K562 (cell line): Measurements from ENCODE around the gene TP73. TPM values are rescaled to one million over a fixed set of nuclear protein-coding genes. Genes with fewer than 3 reads are reported as not detected.

Source experiments
- ATAC-seq: fragments of 200-7000 bp; cut with Tn5 transposase; 3 replicates; pipeline ENCODE4 v1.9.1; 2020; ENCODE audit warnings: moderate library complexity
- BruUV-seq: library from RNA; stranded (reverse); fragments of 400-500 nt; replicated peaks from 2 replicates; lab custom pipeline; 2021; lab: Mats Ljungman, UMichigan
- CTCF ChIA-PET: fragments of 300-600 bp; formaldehyde crosslinking; extraction: SDS; loops from one replicate; lab custom pipeline; 2021; ENCODE audit warnings: low intra/inter-chr PET ratio; lab: Yijun Ruan, JAX
- POLR2A ChIA-PET: fragments of 300-600, 350-650 bp; sonication (Branson Sonifier 250); formaldehyde crosslinking; extraction: SDS; loops from one replicate; lab custom pipeline; 2021; ENCODE audit warnings: antibody characterized with exemption, inconsistent platforms; lab: Yijun Ruan, JAX
- DNase-seq, 4 experiments: peaks; one replicate each; pipeline versions ENCODE4 v3.0.0 to v3.0.0-alpha.2; 2011 to 2018; ENCODE audit warnings: low spot score in 3 of 4, mixed read lengths in 3 of 4; ENCODE audit errors: extremely low read depth in 1 of 4
- FAIRE-seq: peaks from 2 replicates; lab custom pipeline; 2011; peaks lifted over from hg19 to GRCh38; lab: Jason Lieb, UNC
- H2AFZ ChIP-seq: 2 replicates; pipeline ENCODE4 v1.6.0; 2011; ENCODE audit warnings: low read depth, low read length, control low read depth, inconsistent platforms
- H3K27ac ChIP-seq: fragments of 200-600 bp; 3 replicates; pipeline ENCODE4 v1.8.0; 2011; ENCODE audit warnings: low read depth, mild to moderate bottlenecking, control low read depth, inconsistent platforms, low read length, moderate library complexity, mixed read lengths; ENCODE audit errors: extremely low read depth
- H3K27me3 ChIP-seq, 2 experiments: fragments of 300-600 bp in 1 of 2; 2 replicates in 1 of 2; 3 replicates in 1 of 2; pipeline versions ENCODE4 v1.6.0 to v1.8.0; 2011; ENCODE audit warnings: inconsistent platforms in 2 of 2, low read length in 2 of 2, mild to moderate bottlenecking in 1 of 2, mixed read lengths in 1 of 2, moderate library complexity in 1 of 2; ENCODE audit not compliant: control insufficient read depth in 2 of 2, insufficient read depth in 2 of 2
- H3K36me3 ChIP-seq: fragments of 300-600 bp; 3 replicates; pipeline ENCODE4 v1.8.0; 2011; ENCODE audit warnings: mild to moderate bottlenecking, low read length, inconsistent platforms; ENCODE audit not compliant: control insufficient read depth, insufficient read depth
- H3K4me1 ChIP-seq, 2 experiments: fragments of 200-600 bp in 1 of 2; replicated peaks in 1 of 2; 2 replicates in 1 of 2; 3 replicates in 1 of 2; pipeline versions ENCODE4 v1.5.1 to v1.8.0; 2011; ENCODE audit warnings: inconsistent platforms in 2 of 2, low read length in 2 of 2, mild to moderate bottlenecking in 1 of 2, mixed read lengths in 1 of 2, moderate library complexity in 1 of 2; ENCODE audit not compliant: control insufficient read depth in 2 of 2, insufficient read depth in 2 of 2
- H3K4me2 ChIP-seq: 2 replicates; pipeline ENCODE4 v1.6.1; 2011; ENCODE audit warnings: low read length, control low read depth, inconsistent platforms, mixed read lengths; ENCODE audit not compliant: insufficient read depth
- H3K4me3 ChIP-seq: fragments of 200-600 bp; sonication (generic), shearing (Covaris generic); 2 replicates; pipeline ENCODE4 v1.5.1; 2016; ENCODE audit warnings: control low read depth, inconsistent platforms
- H3K79me2 ChIP-seq: fragments of 200-600 bp; 3 replicates; pipeline ENCODE4 v1.8.0; 2011; ENCODE audit warnings: low read length, inconsistent platforms; ENCODE audit not compliant: control insufficient read depth, insufficient read depth
- H3K9ac ChIP-seq, 2 experiments: 2 replicates each; pipeline versions ENCODE4 v1.6.0 to v1.6.1; 2011; ENCODE audit warnings: low read depth in 2 of 2, low read length in 2 of 2, control low read depth in 1 of 2, inconsistent platforms in 1 of 2, mild to moderate bottlenecking in 1 of 2, mixed read lengths in 1 of 2; ENCODE audit not compliant: insufficient read depth in 1 of 2
- H3K9me1 ChIP-seq: one replicate; pipeline ENCODE4 v1.6.0; 2011; ENCODE audit warnings: inconsistent platforms, mild to moderate bottlenecking, low read length, moderate library complexity; ENCODE audit not compliant: control insufficient read depth, insufficient read depth
- H3K9me3 ChIP-seq: replicated peaks from 2 replicates; pipeline ENCODE4 v1.5.1; 2011; ENCODE audit warnings: low read depth, low read length, inconsistent platforms; ENCODE audit not compliant: control insufficient read depth, insufficient read depth
- H4K20me1 ChIP-seq: replicated peaks from 2 replicates; pipeline ENCODE4 v1.6.1; 2011; ENCODE audit warnings: low read length, inconsistent platforms, mixed read lengths; ENCODE audit not compliant: control insufficient read depth, insufficient read depth
- BRF1 ChIP-seq: IDR thresholded peaks from 3 replicates; pipeline ENCODE4 v1.6.1; 2011; ENCODE audit warnings: borderline replicate concordance, mild to moderate bottlenecking; ENCODE audit not compliant: insufficient read length; ENCODE audit errors: extremely low read depth
- FOXJ3 ChIP-seq: sonication (generic); formaldehyde crosslinking; IDR thresholded peaks from 2 replicates; pipeline ENCODE4 v1.4.0; 2020; ENCODE audit warnings: mild to moderate bottlenecking, missing genetic modification reagents
- FOXP1 ChIP-seq: sonication (generic); formaldehyde crosslinking; IDR thresholded peaks from 2 replicates; pipeline ENCODE4 v1.8.0; 2022; ENCODE audit warnings: mild to moderate bottlenecking, missing genetic modification reagents
- GATAD2B ChIP-seq: fragments of 450-650 bp; IDR thresholded peaks from 2 replicates; pipeline ENCODE4 v1.6.1; 2017; ENCODE audit warnings: mild to moderate bottlenecking, borderline replicate concordance
- HMBOX1 ChIP-seq: sonication (generic); IDR thresholded peaks from 2 replicates; pipeline ENCODE4 v1.6.1; 2016
- NFYB ChIP-seq: IDR thresholded peaks from 2 replicates; pipeline ENCODE4 v1.6.1; 2011; ENCODE audit warnings: mild to moderate bottlenecking, moderate library complexity; ENCODE audit not compliant: insufficient read length; ENCODE audit errors: extremely low read depth
- NR4A1 ChIP-seq, 2 experiments: fragments of 250-450 bp in 1 of 2; fragments of 450-650 bp in 1 of 2; sonication (Bioruptor Pico) in 1 of 2; IDR thresholded peaks; 2 replicates each; pipeline versions ENCODE4 v1.4.0 to v1.6.1; 2016 to 2020; ENCODE audit warnings: mild to moderate bottlenecking in 2 of 2, missing compliant biosample characterization in 1 of 2, missing genetic modification characterization in 1 of 2, moderate library complexity in 1 of 2
- RB1 ChIP-seq: fragments of 450-650 bp; IDR thresholded peaks from 2 replicates; pipeline ENCODE4 v1.6.1; 2017; ENCODE audit warnings: low read depth, mild to moderate bottlenecking
- REST ChIP-seq, 2 experiments: fragments of 450-650 bp; formaldehyde crosslinking in 1 of 2; IDR thresholded peaks; 2 replicates each; pipeline versions ENCODE4 v1.4.0 to v1.6.1; 2014 to 2020; ENCODE audit warnings: mild to moderate bottlenecking in 2 of 2, borderline replicate concordance in 1 of 2, low read depth in 1 of 2
- TCF7 ChIP-seq: sonication (generic); IDR thresholded peaks from 2 replicates; pipeline ENCODE4 v1.6.1; 2016; ENCODE audit warnings: antibody characterized with exemption, borderline replicate concordance
- TFAM ChIP-seq: fragments of 250-450 bp; sonication (Bioruptor Pico); conservative IDR thresholded peaks from 2 replicates; pipeline ENCODE4 v1.5.0; 2021; ENCODE audit warnings: mild to moderate bottlenecking, moderate library complexity
- WGBS: fragments of 100-300 bp; shearing (Covaris generic); methylation state at CpG from one replicate; pipeline ENCODE4 v1.1.6; 2016; ENCODE audit warnings: low coverage, mixed read lengths; ENCODE audit not compliant: insufficient coverage; ENCODE audit errors: missing lambda C conversion rate; 5-methylcytosine and 5-hydroxymethylcytosine counted together
- in situ Hi-C: fragments of 300-500 bp; cut with MboI; formaldehyde crosslinking; loops from 4 replicates; pipeline ENCODE4 v1.15.0; 2018; ENCODE audit warnings: inconsistent platforms, mixed read lengths
- intact Hi-C: fragments of 100-400 bp; cut with micrococcal nuclease; formaldehyde crosslinking; loops from 2 replicates; pipeline ENCODE4 v1.14.2; 2022
- polyA plus RNA-seq, 8 experiments: library from polyadenylated mRNA; depleted of rRNA in 4 of 8; stranded (reverse) in 5 of 8; unstranded in 3 of 8; fragments of >200 nt; fragmentation: Nextera tagmentation in 2 of 8; fragmentation: Illumina TruSeq in 1 of 8; extraction: Ambion mirVana in 2 of 8; extraction: Trizol in 1 of 8; gene quantifications; 2 replicates each; pipeline versions ENCODE4 v1.2.1 to v1.2.3, GENCODE V29; 2011 to 2014; ENCODE audit warnings: inconsistent platforms in 1 of 8, missing spikeins in 1 of 8
- total RNA-seq, 7 experiments: library from RNA; depleted of rRNA in 6 of 7; stranded (reverse); fragments of >200 nt in 6 of 7; fragmentation: Illumina TruSeq in 2 of 7; extraction: Trizol in 2 of 7; gene quantifications; 2 replicates each; pipeline versions ENCODE4 v1.2.1 to v1.2.3, GENCODE V29; 2011 to 2021; ENCODE audit warnings: low replicate concordance in 1 of 7

Gene TP73
- total and polyA plus RNA-seq, 9 of the 15 experiments (the other 6 are each of a cell fraction or from before 2014, with no cell fraction given) = 0.07 to 1.6 (median 0.40) TPM; not detected in 2

GRCh38 chr1:3717715-3718601 is 65.6 kb downstream of the TP73 start:
- in situ Hi-C loops (no loop called here), intact Hi-C loops (no loop called here)
- H3K4me3 ChIP-seq = no peak overlapping the region
- ChIA-PET POLR2A (no interaction called here), CTCF (no interaction called here)
- no peak overlapping the region for H3K27ac ChIP-seq
- H3K4me1 ChIP-seq = peaks cover 0 to 60% of the 10 kb centered on the region in 2 experiments; a peak in 3 of 5 replicates
- no peaks in the 10 kb centered on the region for H3K36me3 ChIP-seq
- H3K27me3 ChIP-seq = peaks cover 22 to 85% of the 10 kb centered on the region in 2 experiments; a peak in 4 of 5 replicates
- no peaks in the 10 kb centered on the region for H3K9me3 ChIP-seq
- ATAC-seq (peak; percentile 90), DNase-seq (peak; percentile 78 to 99 (median 94)), FAIRE-seq (no peak)
- H3K9me1 ChIP-seq = peaks cover 4% of the 10 kb centered on the region
- no peaks in the 10 kb centered on the region for H3K79me2 ChIP-seq
- 4% methylated on average over 27 of the region's 40 CpGs for WGBS
- BruUV-seq = no TSS peak
- peak overlapping the region in 1 of 2 experiments; percentile 14; a peak in 1 of 4 replicates for H3K9ac ChIP-seq
- H4K20me1 ChIP-seq = peaks cover 46% of the 10 kb centered on the region
- peak overlapping the region; percentile 42; the same call in 1 of the 2 replicates for H3K4me2 ChIP-seq
- no peak overlapping the region for H2AFZ ChIP-seq
- TF ChIP-seq BRF1 = no peak
- TF ChIP-seq REST (IDR thresholded peaks at IDR 0.05; ENCODE audit: borderline replicate concordance) = peak; percentile 99
- peak; percentile 99 for TF ChIP-seq REST (CRISPR knock-in tag; IDR thresholded peaks at IDR 0.05; ENCODE audit: low read depth)
- no peak for TF ChIP-seq FOXJ3
- TF ChIP-seq GATAD2B = no peak
- TF ChIP-seq NFYB = no peak
- TF ChIP-seq HMBOX1 = no peak
- no peak for TF ChIP-seq TCF7
- peak; percentile 53; the same call in 1 of the 2 replicates for TF ChIP-seq RB1
- no peak for TF ChIP-seq TFAM (CRISPR knock-in tag)
- TF ChIP-seq FOXP1 (CRISPR knock-in tag) = peak; percentile 63; the same call in 1 of the 2 replicates
- no peak for TF ChIP-seq NR4A1 (CRISPR knock-in tag; IDR thresholded peaks at IDR 0.05)
- TF ChIP-seq NR4A1 (tag; IDR thresholded peaks at IDR 0.05) = 0 out of 2 replicates have a peak, but pooled peaks have one; percentile 49
